Left forelimb (tissue), 1 donor: ENCODE measurements around the gene TUBA3D.
"Not testable (repeated sequence)": the region's sequence is repeated elsewhere in the genome, so short reads cannot be mapped to it uniquely, and the experiment has no call there.

Experiments
- DNase-seq: peaks from one replicate; pipeline ENCODE4 v3.0.0-alpha.2; 2018; ENCODE audit warnings: low spot score

TUBA3D gene

DNA sequence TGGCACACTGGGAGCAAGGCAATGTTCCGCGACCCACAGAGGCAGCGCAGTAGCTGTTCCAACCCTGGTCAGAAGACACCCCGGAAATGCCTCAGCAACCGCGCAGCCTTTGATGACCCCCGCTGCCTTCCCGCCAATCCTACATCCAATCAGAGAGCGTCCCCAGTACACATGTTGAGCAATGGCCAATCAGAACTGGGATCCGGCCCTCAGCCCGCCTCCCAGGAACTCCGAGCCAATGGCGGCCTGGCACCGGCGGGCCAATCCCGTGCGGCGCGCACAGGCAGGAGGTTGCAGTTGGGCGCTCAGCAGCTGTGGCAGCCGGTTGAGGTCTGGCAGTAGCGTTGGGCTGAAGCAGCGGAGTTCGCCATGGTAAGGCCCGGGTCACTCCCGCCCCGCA, at the start of gene TUBA3D:
Gene TUBA3D, plus strand, starts transcription at position 289 of the 400 bp plus-strand sequence. Its CDS starts 81 bp downstream, at position 370.
- no peak for DNase-seq

DNA sequence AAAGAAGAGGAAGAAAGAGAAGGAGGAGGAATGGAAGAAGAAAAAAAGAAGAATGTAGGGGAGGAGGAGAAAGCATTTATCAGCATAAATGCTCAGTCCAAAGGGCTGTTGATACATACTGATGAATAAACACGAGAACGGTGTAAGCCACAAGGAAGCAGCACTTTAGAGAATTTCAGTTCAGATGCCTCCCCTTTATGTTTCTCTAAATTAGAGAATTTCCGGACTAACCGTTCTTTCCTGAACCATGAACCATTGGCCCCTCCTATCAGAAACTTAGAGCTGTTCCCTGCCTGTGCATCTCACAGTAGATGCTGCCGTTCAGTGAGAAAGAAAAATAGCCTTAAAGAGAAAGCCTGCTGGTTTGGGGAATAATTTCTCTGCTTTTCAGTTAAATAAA, 49.2 kb upstream of the TUBA3D start:
- DNase-seq, result no peak

DNA sequence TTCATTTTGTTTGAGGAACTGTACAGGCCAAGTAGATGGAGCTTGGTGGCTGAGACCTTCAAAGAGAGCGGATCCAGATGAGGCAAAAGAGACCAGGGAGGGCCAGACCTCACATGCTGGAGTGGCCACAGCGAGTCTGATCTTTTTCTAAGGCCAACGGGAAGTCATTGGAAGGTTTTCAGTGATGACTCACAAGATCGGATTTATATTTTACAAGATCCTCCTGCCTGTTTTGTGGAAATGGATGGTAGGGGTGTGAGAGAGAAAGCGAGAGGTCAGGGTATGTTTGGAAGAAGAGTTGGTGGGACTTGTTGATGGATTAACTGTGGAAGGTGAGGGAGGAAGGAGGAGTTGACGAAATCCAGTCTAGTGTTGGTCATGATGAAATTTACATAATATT, 44.6 kb upstream of the TUBA3D start:
- no peak for DNase-seq

GRCh38 chr2:131440742-131441468, 35.0 kb upstream of the TUBA3D start:
- DNase-seq, result not testable (repeated sequence)

DNA sequence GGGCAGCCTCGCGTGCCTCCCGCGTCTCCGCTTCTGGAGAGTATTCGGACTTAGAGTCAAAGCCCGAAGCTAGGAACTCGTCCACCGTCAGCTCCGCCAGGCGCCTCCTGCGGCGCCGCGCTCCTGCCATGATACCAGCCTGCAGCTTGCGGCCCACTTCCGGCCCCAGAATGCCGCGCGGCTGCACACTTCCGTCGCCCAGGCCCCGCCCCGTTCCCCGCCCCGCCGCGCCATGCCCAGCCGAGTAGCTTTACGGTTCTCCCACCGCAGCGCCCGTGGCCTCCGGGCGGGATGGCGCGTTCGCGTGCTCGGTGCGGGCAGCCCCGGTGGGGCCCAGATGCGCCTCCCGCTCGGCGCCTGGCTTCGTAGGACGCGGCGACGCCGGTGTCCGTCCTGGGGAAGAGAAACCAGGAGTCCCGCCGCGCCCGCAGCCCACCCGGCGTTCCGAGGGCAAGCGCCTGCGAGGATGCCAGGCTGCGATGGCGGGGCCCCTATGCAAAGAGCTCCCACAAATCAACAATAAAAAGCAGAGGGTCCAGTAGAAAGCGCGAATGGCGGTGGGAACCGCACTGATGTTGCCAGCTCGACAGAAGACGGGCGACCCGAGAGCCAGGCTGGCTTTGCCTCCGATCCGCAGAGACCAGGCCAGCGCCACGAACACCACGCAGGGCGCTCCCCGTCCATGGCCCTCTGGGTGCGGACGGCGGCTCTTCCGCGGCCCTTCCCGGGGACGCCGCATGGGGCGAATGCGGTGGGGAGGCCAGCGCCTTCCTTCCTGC, 31.0 kb upstream of the TUBA3D start:
- DNase-seq, result not testable (repeated sequence)

DNA sequence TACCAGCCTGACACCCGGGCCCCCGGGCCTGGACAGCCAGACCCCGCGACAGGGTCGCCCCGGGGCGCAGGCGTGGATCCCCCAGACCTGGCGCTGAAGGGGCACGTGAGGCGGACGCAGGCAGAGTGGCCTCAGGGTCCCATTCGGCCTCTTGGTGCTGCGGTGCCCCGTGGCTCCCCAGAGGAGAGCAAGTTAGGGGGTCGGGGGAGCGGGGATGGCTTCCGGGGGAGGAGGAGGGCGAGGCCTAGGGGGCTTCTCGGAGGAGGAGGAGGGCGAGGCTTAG, 30.5 kb upstream of the TUBA3D start:
- DNase-seq, result not testable (repeated sequence)

DNA sequence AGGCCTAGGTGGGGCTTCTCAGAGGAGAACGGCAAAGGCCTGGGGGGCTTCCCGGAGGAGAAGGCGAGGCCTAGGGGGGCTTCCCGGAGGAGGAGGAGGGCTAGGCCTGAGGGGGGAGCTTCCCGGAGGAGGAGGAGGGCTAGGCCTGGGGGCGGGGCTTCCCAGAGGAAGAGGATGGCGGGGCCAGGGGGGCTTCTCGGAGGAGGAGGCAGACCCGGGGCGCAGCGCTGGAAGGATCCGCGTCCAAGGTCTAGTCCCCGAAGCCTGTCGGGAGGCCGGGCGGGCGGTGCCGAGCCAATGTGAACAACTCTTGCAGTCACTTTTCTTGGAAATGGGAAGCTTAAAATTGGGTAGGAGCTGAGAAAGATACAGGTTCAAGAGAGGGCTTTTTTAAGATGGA, 30.0 kb upstream of the TUBA3D start:
- no peak for DNase-seq

- not testable (repeated sequence) for DNase-seq
These were observed 27.9 kb upstream of the TUBA3D start for GRCh38 chr2:131447981-131448380.

- not testable (repeated sequence) for DNase-seq
These were observed 24.5 kb upstream of the TUBA3D start for GRCh38 chr2:131451265-131451949.

DNA sequence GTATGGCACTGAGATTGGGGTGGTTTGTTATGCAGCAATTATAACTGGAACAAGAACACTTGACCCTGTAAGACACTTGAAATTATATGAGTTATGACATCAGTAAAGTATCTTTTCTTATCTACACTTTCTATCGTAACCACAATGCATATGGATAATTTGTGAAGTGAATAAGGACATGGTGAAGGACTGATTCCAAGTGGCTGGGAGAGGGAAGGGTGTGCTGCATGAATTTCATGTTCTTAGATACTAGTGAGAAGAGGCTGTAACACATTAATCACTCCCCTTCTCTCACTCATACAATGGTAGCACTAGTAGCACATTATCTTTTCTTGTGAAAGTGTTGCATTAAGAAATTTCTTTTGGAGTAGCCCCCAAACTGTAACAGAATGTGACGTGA, 21.0 kb upstream of the TUBA3D start:
- DNase-seq, result not testable (repeated sequence)

- not testable (repeated sequence) for DNase-seq
These were observed 8.2 kb upstream of the TUBA3D start for GRCh38 chr2:131467722-131468121.

GRCh38 chr2:131470944-131471343, 5.0 kb upstream of the TUBA3D start:
- DNase-seq, result not testable (repeated sequence)

DNA sequence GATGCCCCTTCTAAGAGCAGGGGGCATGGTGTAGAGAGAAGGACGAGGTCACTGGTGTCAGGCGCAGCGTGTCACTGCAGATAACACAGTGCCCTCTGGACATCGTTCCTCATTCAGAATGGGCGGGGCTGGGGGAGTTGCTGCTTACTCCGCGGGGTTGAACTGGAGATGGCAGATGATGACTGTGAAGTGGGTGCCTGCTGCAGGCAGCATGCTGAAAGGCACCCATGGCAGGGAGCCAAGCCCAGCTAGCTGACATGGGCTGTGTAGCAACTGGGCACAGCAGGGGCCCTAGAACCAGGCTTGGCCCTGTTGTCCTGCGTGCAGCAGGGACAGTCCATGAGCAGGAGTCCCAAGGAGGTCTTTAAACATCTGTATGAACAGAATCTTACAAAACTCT, 4.3 kb upstream of the TUBA3D start:
- DNase-seq, result not testable (repeated sequence)

DNA sequence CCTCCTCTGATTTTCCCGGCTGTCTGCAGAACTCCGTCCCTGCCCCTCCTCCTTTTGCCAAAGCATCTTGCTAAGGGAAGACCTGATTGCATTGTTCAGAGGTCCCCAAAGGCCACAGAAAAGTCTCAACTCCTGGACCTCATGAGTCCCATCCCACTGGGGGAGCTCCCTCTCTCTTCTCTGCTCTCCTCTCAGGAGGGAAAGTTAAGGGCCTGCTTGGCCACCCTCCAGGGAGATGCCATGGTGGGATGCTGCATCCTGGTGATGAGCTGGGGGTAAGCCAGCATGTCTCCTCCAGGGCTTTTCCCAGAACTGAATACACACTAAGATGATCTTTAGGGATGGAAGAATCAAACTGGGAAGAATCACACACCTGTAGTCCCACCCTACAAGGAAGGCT, 2.7 kb upstream of the TUBA3D start:
- not testable (repeated sequence) for DNase-seq

- not testable (repeated sequence) for DNase-seq
These were observed 444 bp downstream of the TUBA3D start for GRCh38 chr2:131476363-131476762.

DNA sequence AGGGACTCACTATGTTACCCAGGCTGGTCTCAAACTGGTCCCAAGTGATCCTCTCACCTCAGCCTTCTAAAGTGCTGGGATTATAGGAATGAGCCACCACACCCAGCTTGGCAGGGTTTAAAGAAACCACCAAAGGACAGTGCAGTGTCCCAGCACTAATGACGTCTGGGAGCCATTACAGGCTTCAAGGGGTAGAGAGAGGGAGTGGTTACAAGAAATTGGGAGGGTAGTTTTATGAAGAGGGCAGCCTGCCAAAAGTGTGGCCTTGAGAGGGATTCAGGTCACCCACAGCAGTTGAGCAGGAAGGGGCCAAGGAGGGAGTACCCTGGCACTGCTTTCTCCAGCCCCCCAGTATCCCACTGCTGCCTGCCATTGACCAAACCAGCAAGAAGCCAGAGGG, 1.3 kb downstream of the TUBA3D start:
- not testable (repeated sequence) for DNase-seq

DNA sequence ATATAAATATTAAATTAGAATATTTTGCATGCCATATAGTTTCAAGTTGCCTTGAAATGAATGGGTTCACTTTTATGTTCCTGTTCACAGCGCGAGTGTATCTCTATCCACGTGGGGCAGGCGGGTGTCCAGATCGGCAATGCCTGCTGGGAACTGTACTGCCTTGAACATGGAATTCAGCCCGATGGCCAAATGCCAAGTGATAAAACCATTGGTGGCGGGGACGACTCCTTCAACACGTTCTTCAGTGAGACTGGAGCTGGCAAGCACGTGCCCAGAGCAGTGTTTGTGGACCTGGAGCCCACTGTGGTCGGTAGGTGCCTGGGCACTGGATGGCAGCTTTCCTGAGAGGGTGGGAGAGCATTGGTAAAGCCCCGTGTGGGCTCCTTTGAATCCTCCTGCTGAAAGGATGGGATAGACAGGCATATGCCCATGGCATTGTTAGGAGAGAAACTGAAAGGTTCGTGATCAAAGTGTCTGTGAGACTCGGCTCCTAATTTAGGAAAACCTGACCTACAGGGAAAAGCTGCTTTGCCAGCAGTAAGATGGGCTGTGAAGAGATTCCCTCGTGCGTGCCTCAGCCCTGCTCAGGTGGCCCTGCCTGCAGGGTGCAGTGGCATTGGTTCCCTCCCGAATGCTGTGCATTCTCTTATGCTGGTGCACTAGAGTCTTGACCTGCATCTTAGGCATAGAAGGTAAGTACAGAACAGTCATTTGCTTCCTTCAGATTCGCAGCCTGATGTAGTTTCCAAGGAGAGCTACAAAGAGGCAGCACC, 2.3 kb downstream of the TUBA3D start:
- not testable (repeated sequence) for DNase-seq

GRCh38 chr2:131478850-131479461, 3.0 kb downstream of the TUBA3D start:
- not testable (repeated sequence) for DNase-seq

GRCh38 chr2:131480351-131480750, 4.4 kb downstream of the TUBA3D start:
- DNase-seq, result not testable (repeated sequence)

DNA sequence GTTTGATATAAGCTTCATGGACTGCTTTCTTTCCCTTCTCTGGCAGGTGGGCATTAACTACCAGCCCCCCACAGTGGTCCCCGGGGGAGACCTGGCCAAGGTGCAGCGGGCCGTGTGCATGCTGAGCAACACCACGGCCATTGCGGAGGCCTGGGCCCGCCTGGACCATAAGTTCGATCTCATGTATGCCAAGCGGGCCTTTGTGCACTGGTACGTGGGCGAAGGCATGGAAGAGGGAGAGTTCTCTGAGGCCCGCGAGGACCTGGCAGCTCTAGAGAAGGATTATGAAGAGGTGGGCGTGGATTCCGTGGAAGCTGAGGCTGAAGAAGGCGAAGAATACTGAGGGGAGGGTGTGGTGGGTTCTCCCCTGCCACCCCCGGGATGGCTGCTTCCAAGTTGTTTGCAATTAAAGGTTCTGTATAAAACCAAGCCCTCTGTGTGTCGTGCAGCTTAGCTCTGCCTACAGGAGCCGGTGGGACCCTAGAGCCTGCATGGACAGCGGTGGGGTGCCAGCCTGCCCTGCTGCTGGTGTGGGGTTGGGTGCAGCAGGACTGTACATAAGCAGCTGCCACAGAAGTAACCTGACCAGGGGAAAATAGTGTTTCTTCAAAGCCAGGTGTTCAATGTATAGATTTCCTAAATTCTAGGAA, 6.7 kb downstream of the TUBA3D start:
- DNase-seq, result not testable (repeated sequence)
